Activated T-helper 1 cell treated with anti-CD3 and anti-CD28 coated beads, Interleukin-12 subunit alpha, Interleukin-12 subunit beta, Interleukin-2, Interleukin-4 antibody, amounts not matched to agents 30 ng/mL and 10 ng/mL and 1 ng/mL, durations not matched to agents 14 hours and 24 hours and 36 hours (primary cell): ENCODE measurements around the gene AKAP7. TPM values are rescaled to one million over a fixed set of nuclear protein-coding genes. Genes with fewer than 3 reads are reported as not detected.

Source experiments
- DNase-seq: peaks from one replicate; pipeline ENCODE4 v3.0.0; 2021; ENCODE audit warnings: low spot score
- H3K27ac Mint-ChIP-seq: one replicate; pipeline ENCODE4 v1.8.0; 2021; ENCODE audit warnings: mild to moderate bottlenecking, mixed read lengths
- H3K27me3 Mint-ChIP-seq: one replicate; pipeline ENCODE4 v1.8.0; 2022; ENCODE audit warnings: mild to moderate bottlenecking, moderate library complexity, mixed read lengths; ENCODE audit not compliant: insufficient read depth
- H3K36me3 Mint-ChIP-seq: one replicate; pipeline ENCODE4 v1.8.0; 2021; ENCODE audit warnings: low read depth, mixed read lengths
- H3K4me1 Mint-ChIP-seq: one replicate; pipeline ENCODE4 v1.8.0; 2021; ENCODE audit warnings: low read depth, mixed read lengths
- H3K4me3 Mint-ChIP-seq: one replicate; pipeline ENCODE4 v1.8.0; 2021; ENCODE audit warnings: mild to moderate bottlenecking, moderate library complexity, mixed read lengths
- H3K9me3 Mint-ChIP-seq: one replicate; pipeline ENCODE4 v1.8.0; 2021; ENCODE audit warnings: mixed read lengths
- intact Hi-C: fragments of 100-400 bp; cut with micrococcal nuclease; formaldehyde crosslinking; loops from one replicate; pipeline ENCODE4 v1.15.1; 2024
- total RNA-seq: library from RNA; stranded (reverse); gene quantifications from 2 replicates; pipeline ENCODE4 v1.2.3, GENCODE V29; 2022

AKAP7 gene
- total RNA-seq, 1 donor from 2014 or later = 3.4 TPM

DNA sequence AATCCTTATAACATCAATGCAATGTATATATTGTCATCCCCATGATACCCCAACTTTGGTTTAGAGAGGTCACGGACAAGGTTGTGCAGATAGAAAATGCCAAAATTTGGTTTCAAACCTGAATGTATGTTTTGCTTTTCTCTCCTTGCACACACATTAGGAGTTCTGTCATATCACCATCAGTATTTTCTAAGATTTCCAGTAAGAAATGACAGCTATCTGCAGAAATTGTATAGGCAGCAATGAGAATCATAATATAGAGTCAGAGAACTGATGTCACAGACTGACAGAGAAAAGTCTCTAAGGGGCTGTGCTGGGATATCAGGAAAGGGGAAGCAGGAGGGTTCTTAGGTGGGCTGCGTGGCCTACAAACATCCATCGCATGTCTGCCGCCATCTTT is 140.0 kb downstream of the AKAP7 start:
- H3K27me3 Mint-ChIP-seq = no peaks in the 10 kb centered on the region
- peaks cover 3% of the 10 kb centered on the region for H3K4me1 Mint-ChIP-seq
- H3K9me3 Mint-ChIP-seq = peaks cover 15% of the 10 kb centered on the region
- H3K27ac Mint-ChIP-seq = no peak overlapping the region
- no peak for DNase-seq
- intact Hi-C loops = no loop called here
- no peak overlapping the region for H3K4me3 Mint-ChIP-seq
- H3K36me3 Mint-ChIP-seq = peaks cover 22% of the 10 kb centered on the region

- H3K9me3 Mint-ChIP-seq = peaks cover 6% of the 10 kb centered on the region
- H3K27me3 Mint-ChIP-seq = no peaks in the 10 kb centered on the region
- intact Hi-C loops = no loop called here
These were observed 142.3 kb downstream of the AKAP7 start for GRCh38 chr6:131277591-131277990.

DNA sequence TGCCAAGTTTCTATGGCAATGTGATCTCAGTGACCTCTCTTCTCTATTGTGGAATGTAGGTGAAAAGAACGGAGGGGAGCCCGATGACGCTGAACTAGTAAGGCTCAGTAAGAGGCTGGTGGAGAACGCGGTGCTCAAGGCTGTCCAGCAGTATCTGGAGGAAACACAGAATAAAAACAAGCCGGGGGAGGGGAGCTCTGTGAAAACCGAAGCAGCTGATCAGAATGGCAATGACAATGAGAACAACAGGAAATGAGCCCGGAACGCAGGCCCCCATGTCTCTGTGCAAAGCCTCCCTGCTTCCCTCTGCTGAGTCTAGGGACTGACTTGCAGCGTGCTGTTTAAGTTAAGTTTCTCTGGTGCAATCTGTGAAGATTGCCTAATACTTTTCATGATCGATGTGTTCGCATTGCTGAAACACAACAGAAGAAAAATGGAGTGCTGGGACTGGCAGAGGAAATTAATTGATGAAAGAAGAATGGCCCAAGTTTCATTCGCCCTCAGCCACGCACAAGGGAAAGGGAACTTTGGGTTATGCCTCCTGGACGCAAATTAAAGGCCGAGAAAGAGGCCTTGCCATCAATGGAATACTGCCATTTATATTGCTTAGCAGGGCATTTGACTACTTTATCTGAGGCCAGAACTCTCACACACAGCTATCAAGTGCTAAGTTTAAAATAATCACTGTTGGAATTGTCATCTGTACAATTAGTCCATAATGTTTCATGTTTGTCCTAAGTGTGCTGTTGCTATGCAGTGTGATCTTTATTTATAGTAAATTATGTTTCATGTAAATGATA is 146.4 kb downstream of the AKAP7 start:
- peak overlapping the region; percentile 79 for H3K4me3 Mint-ChIP-seq
- H3K4me1 Mint-ChIP-seq = peaks cover 19% of the 10 kb centered on the region
- no peaks in the 10 kb centered on the region for H3K27me3 Mint-ChIP-seq
- intact Hi-C loops = loop anchor here (1.0 kb wide), 1 partner anchor 82 kb away; no protein-coding TSS in a partner anchor
- DNase-seq = peak; percentile 56
- H3K27ac Mint-ChIP-seq = peak overlapping the region; percentile 95
- no peaks in the 10 kb centered on the region for H3K9me3 Mint-ChIP-seq
- H3K36me3 Mint-ChIP-seq = peaks cover 20% of the 10 kb centered on the region

More at GRCh38 chr6:131277591-131277990, 142.3 kb downstream of the AKAP7 start:
- H3K36me3 Mint-ChIP-seq = peaks cover 24% of the 10 kb centered on the region
- H3K4me3 Mint-ChIP-seq = no peak overlapping the region
- peaks cover 19% of the 10 kb centered on the region for H3K4me1 Mint-ChIP-seq
- no peak overlapping the region for H3K27ac Mint-ChIP-seq
- no peak for DNase-seq

DNA sequence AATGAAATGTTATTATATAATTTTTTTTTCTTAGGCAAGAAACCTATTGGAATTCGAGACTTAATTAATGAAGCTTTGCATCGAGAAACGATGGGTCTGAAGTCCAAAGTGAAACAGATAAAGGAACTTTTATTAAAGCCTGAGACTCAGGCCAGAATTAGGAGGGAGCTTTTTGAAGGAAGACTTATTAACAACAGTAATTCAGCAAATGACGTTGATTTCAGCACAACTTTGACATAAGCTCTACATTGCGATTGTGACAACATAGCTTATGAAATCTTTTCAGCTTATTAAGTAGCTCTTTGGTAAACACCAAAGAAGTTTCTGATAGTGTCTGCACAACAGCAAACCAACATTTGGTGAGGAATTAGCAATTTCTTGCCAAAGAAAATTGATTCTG is 147.1 kb downstream of the AKAP7 start:
- Mint-ChIP-seq H3K4me1 (peaks cover 19% of the 10 kb centered on the region), H3K9me3 (no peaks in the 10 kb centered on the region), H3K27ac (no peak overlapping the region), H3K4me3 (no peak overlapping the region), H3K27me3 (no peaks in the 10 kb centered on the region), H3K36me3 (peaks cover 20% of the 10 kb centered on the region)
- intact Hi-C loops = no loop called here
- no peak for DNase-seq

DNA sequence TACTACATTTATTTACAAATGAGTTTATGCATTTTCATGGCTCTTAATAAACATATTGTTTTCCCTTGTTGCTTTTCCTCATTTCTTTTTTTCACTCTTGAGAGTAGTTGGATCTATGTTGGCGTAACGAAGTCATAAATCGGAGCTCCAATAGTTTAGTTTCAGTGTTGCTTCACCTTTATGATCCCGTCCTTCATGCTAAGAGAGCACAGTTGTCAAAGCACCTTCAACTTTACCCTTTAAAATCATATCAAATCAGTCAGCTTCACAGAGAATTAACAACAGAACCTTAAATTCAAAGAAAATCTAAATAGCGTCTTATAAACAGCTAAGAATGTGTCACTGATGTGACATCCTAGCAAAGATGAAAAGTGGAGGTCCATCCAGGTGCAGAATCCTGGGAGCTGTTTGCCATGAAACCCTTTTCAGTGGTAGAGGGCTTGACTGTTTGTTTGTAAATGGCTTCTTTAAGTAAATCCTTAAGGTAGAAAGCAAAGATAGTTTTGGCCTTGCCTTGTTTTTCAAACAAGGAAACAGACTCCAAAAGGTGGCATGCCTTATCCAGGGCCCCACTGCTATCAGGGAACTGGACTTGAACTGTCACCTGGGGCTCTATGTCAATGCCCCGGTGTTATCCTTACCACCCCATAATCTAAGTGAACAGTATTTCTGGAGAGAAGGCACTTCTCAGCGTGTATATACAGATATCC is 148.4 kb downstream of the AKAP7 start:
- peaks cover 16% of the 10 kb centered on the region for H3K36me3 Mint-ChIP-seq
- intact Hi-C loops = no loop called here

GRCh38 chr6:131285548-131285947 is 150.3 kb downstream of the AKAP7 start:
- intact Hi-C loops = no loop called here
- no peak for DNase-seq
- no peak overlapping the region for H3K27ac Mint-ChIP-seq
- no peaks in the 10 kb centered on the region for H3K27me3 Mint-ChIP-seq
- H3K36me3 Mint-ChIP-seq = peaks cover 7% of the 10 kb centered on the region
- no peaks in the 10 kb centered on the region for H3K9me3 Mint-ChIP-seq
- peaks cover 14% of the 10 kb centered on the region for H3K4me1 Mint-ChIP-seq
- no peak overlapping the region for H3K4me3 Mint-ChIP-seq

More for the DNA sequence above, 148.4 kb downstream of the AKAP7 start:
- Mint-ChIP-seq H3K27ac (no peak overlapping the region), H3K4me3 (no peak overlapping the region), H3K27me3 (no peaks in the 10 kb centered on the region), H3K9me3 (no peaks in the 10 kb centered on the region), H3K4me1 (peaks cover 19% of the 10 kb centered on the region)
- no peak for DNase-seq

GRCh38 chr6:131286469-131287040 is 151.3 kb downstream of the AKAP7 start:
- H3K4me3 Mint-ChIP-seq = no peak overlapping the region
- no peak for DNase-seq
- H3K27ac Mint-ChIP-seq = no peak overlapping the region
- intact Hi-C loops = no loop called here
- no peaks in the 10 kb centered on the region for H3K27me3 Mint-ChIP-seq
- peaks cover 5% of the 10 kb centered on the region for H3K36me3 Mint-ChIP-seq
- peaks cover 4% of the 10 kb centered on the region for H3K4me1 Mint-ChIP-seq
- no peaks in the 10 kb centered on the region for H3K9me3 Mint-ChIP-seq

DNA sequence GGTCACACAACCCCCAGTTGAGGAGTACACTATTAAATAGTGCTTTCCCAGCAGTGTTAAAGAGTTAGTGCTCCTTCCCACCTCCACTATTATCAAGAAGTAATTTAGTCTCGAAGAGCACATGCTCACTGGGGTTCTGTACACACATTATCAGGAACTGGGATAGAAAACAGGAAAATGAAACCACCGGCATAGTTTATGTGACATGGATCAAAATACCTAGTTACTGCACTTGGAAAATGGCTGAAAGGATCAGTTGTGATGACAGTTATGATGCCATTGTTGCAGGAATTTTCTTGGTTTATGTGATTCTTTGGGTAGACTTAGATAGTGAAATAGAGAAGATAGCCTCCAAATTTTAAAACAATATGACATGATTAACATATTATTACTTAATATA is 152.9 kb downstream of the AKAP7 start:
- no peak overlapping the region for H3K4me3 Mint-ChIP-seq
- peaks cover under 1% of the 10 kb centered on the region for H3K36me3 Mint-ChIP-seq
- H3K27me3 Mint-ChIP-seq = no peaks in the 10 kb centered on the region
- no peak overlapping the region for H3K27ac Mint-ChIP-seq
- no peak for DNase-seq
- intact Hi-C loops = no loop called here
- no peaks in the 10 kb centered on the region for H3K9me3 Mint-ChIP-seq
- peaks cover 8% of the 10 kb centered on the region for H3K4me1 Mint-ChIP-seq

DNA sequence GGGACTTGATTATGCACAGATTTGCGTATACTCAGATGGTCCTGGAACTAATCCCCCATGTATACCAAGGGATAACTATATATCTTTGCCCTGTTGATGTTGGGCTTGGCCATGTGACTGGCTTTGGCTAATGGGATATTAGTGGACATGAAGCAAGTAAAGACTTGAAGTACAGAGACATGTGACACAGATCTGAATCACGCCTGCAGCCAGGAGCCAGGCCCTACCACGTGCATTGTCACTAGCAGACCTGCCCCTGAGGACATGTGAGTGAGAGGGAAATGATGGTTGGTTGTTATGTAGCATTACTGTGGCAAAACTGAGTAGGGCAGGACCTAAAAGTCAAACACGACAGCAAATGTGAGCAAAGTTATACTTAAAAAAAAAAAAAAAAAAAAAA is 155.7 kb downstream of the AKAP7 start:
- DNase-seq = no peak
- no peak overlapping the region for H3K27ac Mint-ChIP-seq
- peaks cover 9% of the 10 kb centered on the region for H3K4me1 Mint-ChIP-seq
- H3K9me3 Mint-ChIP-seq = no peaks in the 10 kb centered on the region
- H3K4me3 Mint-ChIP-seq = no peak overlapping the region
- intact Hi-C loops = no loop called here
- no peaks in the 10 kb centered on the region for H3K27me3 Mint-ChIP-seq
- H3K36me3 Mint-ChIP-seq = no peaks in the 10 kb centered on the region

DNA sequence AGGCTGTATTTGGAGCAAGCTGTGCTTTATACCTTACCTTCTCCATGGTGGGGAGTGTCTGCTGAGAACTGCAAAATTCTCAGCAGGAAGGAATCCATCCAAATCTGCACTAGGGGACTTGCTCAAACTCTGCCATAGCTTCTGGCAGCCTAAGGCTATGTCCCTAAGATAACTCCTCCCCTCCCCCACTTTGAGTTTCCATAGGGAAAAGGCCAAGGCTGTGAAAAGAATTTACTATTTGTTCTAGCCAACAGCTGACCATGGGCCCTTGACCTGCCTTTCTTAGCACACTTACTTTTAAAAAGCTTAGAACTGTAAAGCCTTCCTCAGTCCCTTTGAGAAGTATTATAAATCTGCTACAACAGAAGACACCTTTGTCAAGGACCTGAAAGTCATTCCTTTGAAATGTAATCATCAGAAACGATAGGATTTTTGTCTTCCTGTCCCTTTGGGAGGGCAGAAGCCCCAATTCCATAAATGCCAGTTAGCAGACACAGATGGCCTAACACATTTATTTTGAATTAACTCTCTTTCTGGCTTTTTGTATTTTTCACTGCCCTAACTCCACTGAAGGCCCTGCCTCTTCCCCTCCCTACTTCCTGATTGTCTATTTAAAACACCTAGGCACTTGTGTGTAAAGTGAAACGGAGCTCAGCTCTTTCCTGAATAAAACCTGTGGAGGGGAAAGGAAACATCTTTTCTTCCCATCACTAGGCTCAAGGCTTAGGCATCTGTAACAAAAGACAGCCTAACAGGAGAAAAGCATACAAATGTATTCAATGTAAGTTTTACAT is 157.1 kb downstream of the AKAP7 start:
- H3K27me3 Mint-ChIP-seq = no peaks in the 10 kb centered on the region
- no peaks in the 10 kb centered on the region for H3K9me3 Mint-ChIP-seq
- H3K27ac Mint-ChIP-seq = no peak overlapping the region
- DNase-seq = no peak
- H3K36me3 Mint-ChIP-seq = no peaks in the 10 kb centered on the region
- H3K4me3 Mint-ChIP-seq = no peak overlapping the region
- peaks cover 9% of the 10 kb centered on the region for H3K4me1 Mint-ChIP-seq
- intact Hi-C loops = no loop called here

GRCh38 chr6:131293472-131293911 is 158.2 kb downstream of the AKAP7 start:
- intact Hi-C loops = no loop called here
- Mint-ChIP-seq H3K27ac (no peak overlapping the region), H3K36me3 (no peaks in the 10 kb centered on the region), H3K27me3 (no peaks in the 10 kb centered on the region), H3K4me1 (peaks cover 9% of the 10 kb centered on the region), H3K9me3 (no peaks in the 10 kb centered on the region), H3K4me3 (no peak overlapping the region)
- DNase-seq = no peak

DNA sequence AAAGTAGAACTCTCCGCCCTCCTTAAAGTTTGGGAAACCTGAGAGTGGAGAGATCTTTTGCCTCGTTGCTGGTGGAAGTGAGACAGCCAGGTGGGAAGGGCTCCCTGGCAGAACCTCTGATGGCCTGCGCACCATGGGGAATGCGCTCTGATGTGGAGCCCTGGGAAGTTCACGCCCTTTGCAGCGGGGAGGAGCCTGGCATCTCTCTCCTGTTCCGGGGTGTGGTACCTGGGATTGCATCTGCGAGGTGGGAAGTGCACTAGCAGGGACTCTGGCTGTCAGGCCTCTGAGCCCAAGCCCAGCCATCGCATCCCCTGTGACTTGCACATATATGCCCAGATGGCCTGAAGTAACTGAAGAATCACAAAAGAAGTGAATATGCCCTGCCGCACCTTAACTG is 159.8 kb downstream of the AKAP7 start:
- intact Hi-C loops = no loop called here
- Mint-ChIP-seq H3K9me3 (no peaks in the 10 kb centered on the region), H3K4me1 (peaks cover 9% of the 10 kb centered on the region), H3K27ac (no peak overlapping the region), H3K27me3 (no peaks in the 10 kb centered on the region), H3K36me3 (no peaks in the 10 kb centered on the region), H3K4me3 (no peak overlapping the region)
- DNase-seq = no peak
